ENCODE data around the gene C11orf98. TPM values are rescaled to one million over a fixed set of nuclear protein-coding genes. Genes with fewer than 3 reads are reported as not detected.
A peak's percentile ranks its signal among the peaks of the same experiment; 100 is the strongest.

Gene C11orf98
- total RNA-seq, 1 experiment from 2014 or later = 139 TPM

GRCh38 chr11:62632492-62632891 is 32.5 kb downstream of the C11orf98 start:
- TF ChIP-seq CTCF (conservative IDR thresholded peaks at IDR 0.05) = no peak
- no peaks in the 10 kb centered on the region for H3K9me3 Mint-ChIP-seq

More at GRCh38 chr11:62632492-62632891, 32.5 kb downstream of the C11orf98 start:
- no peak overlapping the region for H3K4ac ChIP-seq (ENCODE audit: low read depth, low read length)
- H4K5ac ChIP-seq (ENCODE audit: insufficient read length, low read depth, low read length) = no peak overlapping the region
- no peak overlapping the region for H3K9ac ChIP-seq (ENCODE audit: extremely low read depth, insufficient read length, low read length)
- no peak overlapping the region for H2AFZ ChIP-seq (ENCODE audit: low read length)
- H3K27me3 Mint-ChIP-seq (ENCODE audit: low read depth) = peaks cover 1% of the 10 kb centered on the region; the same call in 1 of the 2 replicates
- WGBS (ENCODE audit: extremely low coverage, insufficient read length, low lambda C conversion rate) = no CpG with 5 or more reads among the region's 6 CpGs
- H3K4me3 Mint-ChIP-seq = no peak overlapping the region
- H3K4me2 ChIP-seq (ENCODE audit: insufficient read depth, insufficient read length, low read length) = no peak overlapping the region
- H2BK12ac ChIP-seq (ENCODE audit: insufficient read length, low read depth, low read length) = no peak overlapping the region
- H3K79me2 ChIP-seq (ENCODE audit: insufficient read depth, low read length) = no peaks in the 10 kb centered on the region
- no peak for DNase-seq
- H3T11ph ChIP-seq (ENCODE audit: low read length) = no peak overlapping the region
- no peaks in the 10 kb centered on the region for H3K4me1 Mint-ChIP-seq
- no peak overlapping the region for H3K14ac ChIP-seq (ENCODE audit: insufficient read depth, low read length)
- no peak overlapping the region for H2BK15ac ChIP-seq (ENCODE audit: low read depth, low read length)
- no peak overlapping the region for H4K8ac ChIP-seq (replicated peaks; ENCODE audit: insufficient read length, low read depth, low read length)
- H3K23ac ChIP-seq (ENCODE audit: insufficient read length, low read depth, low read length) = no peak overlapping the region
- H3K56ac ChIP-seq (ENCODE audit: insufficient read length, low read depth, low read length) = no peak overlapping the region
- H3K27ac Mint-ChIP-seq = peak overlapping the region in 1 of 3 experiments; percentile 41; a peak in 2 of 7 replicates
- H3K23me2 ChIP-seq (ENCODE audit: insufficient read length, low read depth, low read length, poor library complexity, severe bottlenecking) = no peaks in the 10 kb centered on the region
- H2BK120ac ChIP-seq (ENCODE audit: low read depth, low read length, poor library complexity, severe bottlenecking) = no peak overlapping the region
- no peak overlapping the region for H2BK20ac ChIP-seq (ENCODE audit: low read depth, low read length, poor library complexity, severe bottlenecking)
- H3K4me1 ChIP-seq (ENCODE audit: insufficient read depth, low read length) = no peaks in the 10 kb centered on the region
- H2AK5ac ChIP-seq (ENCODE audit: insufficient read length, low read length) = no peak overlapping the region
- no peak overlapping the region for H4K91ac ChIP-seq (ENCODE audit: insufficient read length, low read depth, low read length)
- no peaks in the 10 kb centered on the region for H4K20me1 ChIP-seq (ENCODE audit: control insufficient read depth, insufficient read depth, insufficient read length)
- H3K36me3 Mint-ChIP-seq (ENCODE audit: insufficient read depth in 1 of 3, low read depth in 3 of 3) = peaks cover 70 to 97% (median 89%) of the 10 kb centered on the region in 3 experiments; a peak in 6 of 7 replicates
- no peaks in the 10 kb centered on the region for H3K79me1 ChIP-seq (ENCODE audit: insufficient read depth, low read depth, low read length, poor library complexity, severe bottlenecking)
- H3K18ac ChIP-seq (ENCODE audit: insufficient read length, low read depth, low read length) = no peak overlapping the region
- H3K9me3 ChIP-seq (ENCODE audit: control insufficient read depth, low read depth, low read length) = no peaks in the 10 kb centered on the region
- no peaks in the 10 kb centered on the region for H3K27me3 ChIP-seq (ENCODE audit: insufficient read depth, low read length)
- H2BK5ac ChIP-seq (ENCODE audit: insufficient read length, low read length) = no peak overlapping the region
- no peak overlapping the region for H3K27ac ChIP-seq (ENCODE audit: insufficient read length, low read depth, low read length)
